Right lobe of liver (tissue), 6 donors: Measurements from ENCODE around the gene DNAH2. TPM values are rescaled to one million over a fixed set of nuclear protein-coding genes. Genes with fewer than 3 reads are reported as not detected.

ENCODE experiments used
- ATAC-seq, 4 donors: fragments of 200-7000 bp; cut with Tn5 transposase; one replicate each; pipeline ENCODE4 v1.9.1; 2020; ENCODE audit warnings: mild to moderate bottlenecking in 4 of 4, moderate library complexity in 4 of 4
- DNase-seq, 3 donors: peaks; one replicate each; pipeline ENCODE4 v3.0.0-alpha.2; 2020
- H3K27ac ChIP-seq, 3 donors: fragments of 200-600 bp; one replicate each; pipeline ENCODE4 v1.8.0; 2022
- H3K27me3 ChIP-seq, 2 donors: fragments of 200-600 bp; one replicate each; pipeline ENCODE4 v1.8.0; 2022
- H3K36me3 ChIP-seq, 4 donors: fragments of 200-600 bp; sonication (generic) in 1 of 4; one replicate each; pipeline versions ENCODE4 v1.5.1 to v1.8.0; 2017 to 2022; ENCODE audit warnings: control low read depth in 1 of 4
- H3K4me1 ChIP-seq, 4 donors: fragments of 200-600 bp; sonication (generic) in 1 of 4; one replicate each; pipeline versions ENCODE4 v1.5.1 to v1.8.0; 2017 to 2022; ENCODE audit warnings: control low read depth in 1 of 4
- H3K4me3 ChIP-seq, 3 donors: fragments of 200-600 bp; one replicate each; pipeline ENCODE4 v1.8.0; 2022
- H3K9me3 ChIP-seq, 4 donors: fragments of 200-600 bp; sonication (generic) in 1 of 4; one replicate each; pipeline versions ENCODE4 v1.5.1 to v1.8.0; 2017 to 2022; ENCODE audit warnings: control low read depth in 1 of 4
- CTCF ChIP-seq, 4 donors: fragments of 200-600 bp in 3 of 4; fragments of 450-650 bp in 1 of 4; IDR thresholded peaks; one replicate each; pipeline versions ENCODE4 v1.5.1 to v1.8.0; 2016 to 2022; ENCODE audit warnings: antibody characterized with exemption in 4 of 4, mild to moderate bottlenecking in 2 of 4
- POLR2A ChIP-seq: fragments of 450-650 bp; IDR thresholded peaks from one replicate; pipeline ENCODE4 v1.6.1; 2017; ENCODE audit warnings: antibody characterized with exemption, mild to moderate bottlenecking
- WGBS: methylation state at CpG from one replicate; pipeline ENCODE4 v1.1.6; 2018; ENCODE audit warnings: low coverage, low lambda C conversion rate; ENCODE audit not compliant: insufficient coverage; ENCODE audit errors: missing lambda C conversion rate; 5-methylcytosine and 5-hydroxymethylcytosine counted together
- intact Hi-C, 2 donors: fragments of 100-400 bp; cut with DNase I; formaldehyde crosslinking; loops; one replicate each; pipeline versions ENCODE4 v1.11.2 to v1.14.1; 2022
- total RNA-seq, 6 experiments: library from RNA; depleted of rRNA in 2 of 6; stranded (reverse); fragments of >200 nt in 2 of 6; fragmentation: NEBNext Ultra II Directional in 3 of 6; extraction: Animal tissue kit (Norgen Biotek cat#: 25700) in 3 of 6; gene quantifications; one replicate each; pipeline versions ENCODE4 v1.1.0 to v1.2.4, GENCODE V29; 2016 to 2023
- donor health status: DM: no; HTN: yes; CAD: no.
- donor health status: DM: no; HTN: no; CAD: no.
- donor health status: DM: no; HTN: no; CAD: no.
- donor health status: DM: no; HTN: yes; CAD: no.
- donor health status: DM: no; HTN: yes; CAD: no.

Gene DNAH2
- total RNA-seq, 6 experiments from 2014 or later: 0.12 to 0.38 (median 0.27) TPM

- DNase-seq (no peak), ATAC-seq (no peak)
- no peaks in the 10 kb centered on the region for H3K4me1 ChIP-seq
- H3K9me3 ChIP-seq: no peaks in the 10 kb centered on the region
- TF ChIP-seq POLR2A (no peak), CTCF (IDR thresholded peaks at IDR 0.05) (no peak)
- no peaks in the 10 kb centered on the region for H3K27me3 ChIP-seq
- no peaks in the 10 kb centered on the region for H3K36me3 ChIP-seq
- WGBS: 78% methylated on average over 10 of the region's 10 CpGs
- H3K27ac ChIP-seq: no peak overlapping the region
- H3K4me3 ChIP-seq: no peak overlapping the region
- intact Hi-C loops: no loop called here
Measured at GRCh38 chr17:7767004-7767403, 49.5 kb downstream of the DNAH2 start.

- H3K4me3 ChIP-seq: no peak overlapping the region
- 48% methylated on average over 12 of the region's 17 CpGs for WGBS
- H3K36me3 ChIP-seq: no peaks in the 10 kb centered on the region
- H3K9me3 ChIP-seq: no peaks in the 10 kb centered on the region
- no peak overlapping the region for H3K27ac ChIP-seq
- DNase-seq: no peak
- no peak for ATAC-seq
- TF ChIP-seq POLR2A (no peak), CTCF (IDR thresholded peaks at IDR 0.05) (no peak)
- H3K4me1 ChIP-seq: no peaks in the 10 kb centered on the region
- intact Hi-C loops: no loop called here
- H3K27me3 ChIP-seq: no peaks in the 10 kb centered on the region
Measured at GRCh38 chr17:7767405-7768021, 50.0 kb downstream of the DNAH2 start.

- 81% methylated on average over 4 of the region's 4 CpGs for WGBS
- no peaks in the 10 kb centered on the region for H3K4me1 ChIP-seq
- no peaks in the 10 kb centered on the region for H3K27me3 ChIP-seq
- intact Hi-C loops: no loop called here
- H3K36me3 ChIP-seq: no peaks in the 10 kb centered on the region
- no peak for ATAC-seq
- H3K27ac ChIP-seq: no peak overlapping the region
- TF ChIP-seq CTCF (IDR thresholded peaks at IDR 0.05) (no peak), POLR2A (no peak)
- H3K4me3 ChIP-seq: no peak overlapping the region
- no peaks in the 10 kb centered on the region for H3K9me3 ChIP-seq
- DNase-seq: no peak
Measured at GRCh38 chr17:7769854-7770253, 52.3 kb downstream of the DNAH2 start.

DNA sequence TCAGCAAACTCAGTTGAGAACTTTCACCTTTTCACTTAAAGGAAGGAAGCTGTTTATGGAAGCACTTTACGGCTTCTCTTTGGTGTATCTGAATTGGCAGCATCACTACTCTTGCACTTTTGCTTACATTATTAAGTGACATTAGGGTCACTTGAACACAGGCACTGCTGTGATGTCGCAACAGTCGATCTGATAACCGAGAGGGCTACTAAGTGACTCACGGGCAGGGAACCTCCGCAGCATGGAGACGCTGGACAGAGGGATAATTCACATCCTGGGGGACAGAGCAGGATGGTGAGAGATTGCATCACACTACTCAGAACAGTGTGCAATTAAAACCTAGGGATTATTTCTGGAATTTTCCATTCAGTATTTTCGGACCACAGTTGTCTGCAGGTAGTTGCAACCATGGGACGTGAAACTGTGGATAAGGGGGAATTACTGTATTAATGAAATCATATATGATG is 56.5 kb downstream of the DNAH2 start:
- Histone ChIP-seq H3K36me3 (no peaks in the 10 kb centered on the region), H3K27ac (no peak overlapping the region), H3K4me3 (no peak overlapping the region), H3K4me1 (no peaks in the 10 kb centered on the region), H3K9me3 (no peaks in the 10 kb centered on the region), H3K27me3 (no peaks in the 10 kb centered on the region)
- intact Hi-C loops: no loop called here
- WGBS: 62% methylated on average over 9 of the region's 9 CpGs
- no peak for TF ChIP-seq CTCF (IDR thresholded peaks at IDR 0.05)
- TF ChIP-seq POLR2A: no peak
- ATAC-seq: peak in 3 of 4 donors; percentile 55 to 87 (median 56)
- peak in 1 of 3 donors; percentile 47 for DNase-seq
